ENCODE data around the gene CPNE9. TPM values are rescaled to one million over a fixed set of nuclear protein-coding genes. Genes with fewer than 3 reads are reported as not detected.

Gene CPNE9
- total and polyA plus RNA-seq, 2 of the 13 experiments (the other 11 are each of a cell fraction or from before 2014, with no cell fraction given): 0.20 TPM; not detected in 1

GRCh38 chr3:9749645-9750555 lies 46.3 kb downstream of the CPNE9 start, which contains the start of gene OGG1:
Gene OGG1, plus strand, starts transcription at chr3:9749952. Its CDS starts 335 bp downstream, at chr3:9750287.
- ChIA-PET CTCF (ENCODE audit: low intra/inter-chr PET ratio, low total read pairs) (no interaction called here), POLR2A (interaction anchor here (1.0 to 4.0 kb wide), 15 partner anchors 10 to 498 kb away, joined by 3 to 50 read pairs (median 6); partner anchors contain the start of genes ARPC4, BRPF1, CAMK1 and MTMR14)
- WGBS (ENCODE audit: low lambda C conversion rate): 1% methylated on average over 34 of the region's 60 CpGs
- intact Hi-C loops (cut with micrococcal nuclease; ENCODE audit: unreplicated experiment) (loop anchor here (1.0 kb wide), 1 partner anchor 19 kb away; the partner anchor contains the start of gene BRPF1), in situ Hi-C loops (cut with HindIII; ENCODE audit: extremely low pct_ligation_motif_present, low pct_unique_long_range_greater_than_20kb) (no loop called here)
- Histone ChIP-seq H3K79me2 (ENCODE audit: insufficient read depth, low read length) (peaks cover 13% of the 10 kb centered on the region), H4K20me1 (ENCODE audit: insufficient read depth, low read length) (no peaks in the 10 kb centered on the region), H3K4me2 (ENCODE audit: low read depth, low read length) (peak within 1 kb of the TSS; percentile 90), H3K9ac (ENCODE audit: insufficient read depth, low read depth, low read length) (peak within 1 kb of the TSS; percentile 77), H3K9me3 (ENCODE audit: low read length) (no peaks in the 10 kb centered on the region), H3K4me1 (ENCODE audit: insufficient read depth, low read length) (peaks cover 19% of the 10 kb centered on the region), H3K4me3 (replicated peaks in 1 of 3; ENCODE audit: insufficient read depth in 1 of 3, low read depth in 2 of 3, low read length in 3 of 3) (peak within 1 kb of the TSS; percentile 83 to 93 (median 89)), H3K27me3 (ENCODE audit: control insufficient read depth in 1 of 2, insufficient read depth in 2 of 2, low read length in 2 of 2) (no peaks in the 10 kb centered on the region), H3K36me3 (replicated peaks in 1 of 2; ENCODE audit: control insufficient read depth in 1 of 2, insufficient read depth in 2 of 2, low read length in 2 of 2) (peaks cover 32 to 42% of the 10 kb centered on the region in 2 experiments), H2AFZ (ENCODE audit: low read length) (peak within 1 kb of the TSS; percentile 72), H3K27ac (ENCODE audit: extremely low read length, insufficient read depth, low read length) (peak within 1 kb of the TSS; percentile 72)
- ATAC-seq (peak; percentile 95), DNase-seq (ENCODE audit: low spot score) (peak; percentile 96), FAIRE-seq (peak; percentile 96)
- TSS peak; percentile 51 for BruUV-seq (replicated peaks)
- no peak for TF ChIP-seq RBM39 (IDR thresholded peaks at IDR 0.05; ENCODE audit: low read depth, low read length, poor library complexity, severe bottlenecking)
- TF ChIP-seq ZHX1 (CRISPR knock-in tag; IDR thresholded peaks at IDR 0.05; ENCODE audit: low read depth): no peak
- no peak for TF ChIP-seq ZNF503 (CRISPR knock-in tag; IDR thresholded peaks at IDR 0.05)
- TF ChIP-seq GATAD1 (CRISPR knock-in tag; IDR thresholded peaks at IDR 0.05): peak; percentile 84
- no peak for TF ChIP-seq HNF4G (IDR thresholded peaks at IDR 0.05; ENCODE audit: borderline replicate concordance, low read depth, low read length)
- peak; percentile 46; the same call in 1 of the 2 replicates for TF ChIP-seq HNF4G (CRISPR knock-in tag; IDR thresholded peaks at IDR 0.05; ENCODE audit: borderline replicate concordance, low read depth)
- TF ChIP-seq, protein P1, sequence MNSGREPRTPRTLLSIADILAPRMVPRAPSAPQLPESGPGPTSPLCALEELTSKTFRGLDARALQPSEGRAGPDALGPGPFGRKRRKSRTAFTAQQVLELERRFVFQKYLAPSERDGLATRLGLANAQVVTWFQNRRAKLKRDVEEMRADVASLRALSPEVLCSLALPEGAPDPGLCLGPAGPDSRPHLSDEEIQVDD (CRISPR knock-in tag; IDR thresholded peaks at IDR 0.05; ENCODE audit: borderline replicate concordance): peak; percentile 62; the same call in 1 of the 2 replicates
- TF ChIP-seq FOXA1 (IDR thresholded peaks at IDR 0.05): no peak
- no peak for TF ChIP-seq FOXA1 (CRISPR knock-in tag; IDR thresholded peaks at IDR 0.05)
- TF ChIP-seq, protein P2, sequence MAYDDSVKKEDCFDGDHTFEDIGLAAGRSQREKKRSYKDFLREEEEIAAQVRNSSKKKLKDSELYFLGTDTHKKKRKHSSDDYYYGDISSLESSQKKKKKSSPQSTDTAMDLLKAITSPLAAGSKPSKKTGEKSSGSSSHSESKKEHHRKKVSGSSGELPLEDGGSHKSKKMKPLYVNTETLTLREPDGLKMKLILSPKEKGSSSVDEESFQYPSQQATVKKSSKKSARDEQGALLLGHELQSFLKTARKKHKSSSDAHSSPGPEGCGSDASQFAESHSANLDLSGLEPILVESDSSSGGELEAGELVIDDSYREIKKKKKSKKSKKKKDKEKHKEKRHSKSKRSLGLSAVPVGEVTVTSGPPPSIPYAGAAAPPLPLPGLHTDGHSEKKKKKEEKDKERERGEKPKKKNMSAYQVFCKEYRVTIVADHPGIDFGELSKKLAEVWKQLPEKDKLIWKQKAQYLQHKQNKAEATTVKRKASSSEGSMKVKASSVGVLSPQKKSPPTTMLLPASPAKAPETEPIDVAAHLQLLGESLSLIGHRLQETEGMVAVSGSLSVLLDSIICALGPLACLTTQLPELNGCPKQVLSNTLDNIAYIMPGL (CRISPR knock-in tag; IDR thresholded peaks at IDR 0.05; ENCODE audit: borderline replicate concordance in 1 of 2, low read depth in 1 of 2): peak in 1 of 2 experiments; percentile 35; a peak in 2 of 4 replicates
- no peak for TF ChIP-seq HOXA9 (CRISPR knock-in tag; IDR thresholded peaks at IDR 0.05; ENCODE audit: borderline replicate concordance)
- TF ChIP-seq ZNF589 (CRISPR knock-in tag; conservative IDR thresholded peaks at IDR 0.05): 0 out of 2 replicates have a peak, but pooled peaks have one; percentile 15
- TF ChIP-seq ZNF253 (CRISPR knock-in tag; IDR thresholded peaks at IDR 0.05; ENCODE audit: borderline replicate concordance): no peak
- no peak for TF ChIP-seq NFIB (CRISPR knock-in tag; IDR thresholded peaks at IDR 0.05; ENCODE audit: borderline replicate concordance)
- no peak for TF ChIP-seq ZNF207 (IDR thresholded peaks at IDR 0.05; ENCODE audit: borderline replicate concordance)

All from HepG2 (cell line).